CD14-positive monocyte (primary cell): ENCODE results near the gene STK36. TPM values are rescaled to one million over a fixed set of nuclear protein-coding genes. Genes with fewer than 3 reads are reported as not detected.
"Not testable (repeated sequence)": the region's sequence is repeated elsewhere in the genome, so short reads cannot be mapped to it uniquely, and the experiment has no call there.

Experiments
- DNase-seq, 3 donors: peaks; one replicate each; pipeline ENCODE4 v3.0.0-alpha.2; 2011 to 2022
- H2AFZ ChIP-seq: 2 replicates; pipeline ENCODE4 v1.6.0; 2012; ENCODE audit warnings: mild to moderate bottlenecking, low read depth, low read length, inconsistent platforms; ENCODE audit not compliant: insufficient read depth, poor library complexity, severe bottlenecking
- H3K27ac ChIP-seq, 2 donors: 1 replicate in 1 of 2; 2 replicates in 1 of 2; pipeline ENCODE4 v1.5.1; 2012 to 2013; ENCODE audit warnings: low read length in 2 of 2, control low read depth in 1 of 2, inconsistent platforms in 1 of 2, low read depth in 1 of 2, mild to moderate bottlenecking in 1 of 2
- H3K27me3 ChIP-seq, 2 donors: one replicate each; pipeline versions ENCODE4 v1.6.0 to v1.6.1; 2011 to 2013; ENCODE audit warnings: low read length in 2 of 2; ENCODE audit not compliant: control insufficient read depth in 2 of 2, insufficient read depth in 2 of 2
- H3K36me3 ChIP-seq, 2 donors: replicated peaks in 1 of 2; 1 replicate in 1 of 2; 2 replicates in 1 of 2; pipeline versions ENCODE4 v1.5.1 to v1.6.1; 2012 to 2013; ENCODE audit warnings: low read length in 2 of 2, control low read depth in 1 of 2, inconsistent platforms in 1 of 2, mild to moderate bottlenecking in 1 of 2; ENCODE audit not compliant: insufficient read depth in 2 of 2, control insufficient read depth in 1 of 2
- H3K4me1 ChIP-seq, 2 donors: 1 replicate in 1 of 2; 2 replicates in 1 of 2; pipeline versions ENCODE4 v1.5.1 to v1.6.1; 2012 to 2013; ENCODE audit warnings: low read length in 2 of 2, control low read depth in 1 of 2, inconsistent platforms in 1 of 2, mild to moderate bottlenecking in 1 of 2, moderate library complexity in 1 of 2; ENCODE audit not compliant: insufficient read depth in 2 of 2, control insufficient read depth in 1 of 2
- H3K4me2 ChIP-seq: replicated peaks from 2 replicates; pipeline ENCODE3; 2012; ENCODE audit warnings: low read length, moderate library complexity, mild to moderate bottlenecking; ENCODE audit not compliant: poor library complexity, severe bottlenecking; ENCODE audit errors: extremely low read depth
- H3K4me3 ChIP-seq, 3 experiments: fragments of 200-600 bp in 1 of 3; sonication (generic) in 1 of 3; replicated peaks in 1 of 3; 1 replicate in 2 of 3; 2 replicates in 1 of 3; pipeline ENCODE4 v1.5.1; 2011 to 2013; ENCODE audit warnings: low read length in 3 of 3, mild to moderate bottlenecking in 3 of 3, control low read depth in 2 of 3, low read depth in 2 of 3, inconsistent platforms in 1 of 3, moderate library complexity in 1 of 3
- H3K79me2 ChIP-seq: 2 replicates; pipeline ENCODE4 v1.6.0; 2012; ENCODE audit warnings: mild to moderate bottlenecking, control low read depth, inconsistent platforms, low read length, moderate library complexity; ENCODE audit not compliant: insufficient read depth
- H3K9ac ChIP-seq: 2 replicates; pipeline ENCODE4 v1.6.0; 2017; ENCODE audit warnings: low read length, mild to moderate bottlenecking; ENCODE audit not compliant: insufficient read depth, poor library complexity, severe bottlenecking
- H3K9me3 ChIP-seq, 2 donors: replicated peaks in 1 of 2; 1 replicate in 1 of 2; 2 replicates in 1 of 2; pipeline versions ENCODE4 v1.5.1 to v1.6.1; 2012 to 2013; ENCODE audit warnings: low read length in 2 of 2, control low read depth in 1 of 2; ENCODE audit not compliant: control insufficient read depth in 1 of 2, insufficient read depth in 1 of 2
- H4K20me1 ChIP-seq: 2 replicates; pipeline ENCODE4 v1.6.0; 2012; ENCODE audit warnings: mild to moderate bottlenecking, low read length, control low read depth, moderate library complexity; ENCODE audit not compliant: insufficient read depth
- H3K27ac Mint-ChIP-seq, 7 donors: one replicate each; pipeline ENCODE4 v1.8.0; 2020; ENCODE audit warnings: mild to moderate bottlenecking in 7 of 7, mixed read lengths in 7 of 7, moderate library complexity in 6 of 7, inconsistent platforms in 2 of 7
- H3K27me3 Mint-ChIP-seq, 3 donors: one replicate each; pipeline ENCODE4 v1.8.0; 2021 to 2022; ENCODE audit warnings: low read depth in 3 of 3, mild to moderate bottlenecking in 3 of 3, mixed read lengths in 3 of 3, moderate library complexity in 3 of 3, inconsistent platforms in 1 of 3
- H3K36me3 Mint-ChIP-seq, 2 donors: one replicate each; pipeline ENCODE4 v1.8.0; 2020; ENCODE audit warnings: mixed read lengths in 2 of 2, inconsistent platforms in 1 of 2, mild to moderate bottlenecking in 1 of 2
- H3K4me1 Mint-ChIP-seq: one replicate; pipeline ENCODE4 v1.8.0; 2020; ENCODE audit warnings: mild to moderate bottlenecking, mixed read lengths
- H3K4me3 Mint-ChIP-seq, 2 donors: one replicate each; pipeline ENCODE4 v1.8.0; 2020; ENCODE audit warnings: mild to moderate bottlenecking in 2 of 2, mixed read lengths in 2 of 2, moderate library complexity in 1 of 2
- H3K9me3 Mint-ChIP-seq, 7 donors: one replicate each; pipeline ENCODE4 v1.8.0; 2020 to 2022; ENCODE audit warnings: mixed read lengths in 7 of 7, mild to moderate bottlenecking in 6 of 7, moderate library complexity in 6 of 7, inconsistent platforms in 2 of 7
- WGBS: methylation state at CpG from one replicate; pipeline ENCODE4 v1.1.5; 2013; ENCODE audit warnings: missing lambda C conversion rate; ENCODE audit not compliant: insufficient coverage; 5-methylcytosine and 5-hydroxymethylcytosine counted together
- intact Hi-C, 2 donors: fragments of 100-400 bp; cut with micrococcal nuclease; formaldehyde crosslinking; loops; one replicate each; pipeline versions ENCODE4 v1.15.0 to v1.15.1; 2023
- polyA plus RNA-seq, 3 donors: library from polyadenylated mRNA; depleted of rRNA in 1 of 3; unstranded in 2 of 3; stranded (reverse) in 1 of 3; fragments of 300-500 nt in 2 of 3; fragments of >200 nt in 1 of 3; fragmentation: Illumina TruSeq in 2 of 3; gene quantifications; 1 replicate in 2 of 3; 2 replicates in 1 of 3; pipeline ENCODE4 v1.2.3, GENCODE V29; 2012 to 2021
- TF ChIP-seq, protein P1 (sequence below): fragments of 200-600 bp; IDR thresholded peaks from one replicate; pipeline ENCODE4 v1.8.0; 2022; ENCODE audit warnings: antibody characterized with exemption, mild to moderate bottlenecking

The STK36 gene
- polyA plus RNA-seq, 3 donors, result 1.3 to 36.2 (median 3.3) TPM

DNA sequence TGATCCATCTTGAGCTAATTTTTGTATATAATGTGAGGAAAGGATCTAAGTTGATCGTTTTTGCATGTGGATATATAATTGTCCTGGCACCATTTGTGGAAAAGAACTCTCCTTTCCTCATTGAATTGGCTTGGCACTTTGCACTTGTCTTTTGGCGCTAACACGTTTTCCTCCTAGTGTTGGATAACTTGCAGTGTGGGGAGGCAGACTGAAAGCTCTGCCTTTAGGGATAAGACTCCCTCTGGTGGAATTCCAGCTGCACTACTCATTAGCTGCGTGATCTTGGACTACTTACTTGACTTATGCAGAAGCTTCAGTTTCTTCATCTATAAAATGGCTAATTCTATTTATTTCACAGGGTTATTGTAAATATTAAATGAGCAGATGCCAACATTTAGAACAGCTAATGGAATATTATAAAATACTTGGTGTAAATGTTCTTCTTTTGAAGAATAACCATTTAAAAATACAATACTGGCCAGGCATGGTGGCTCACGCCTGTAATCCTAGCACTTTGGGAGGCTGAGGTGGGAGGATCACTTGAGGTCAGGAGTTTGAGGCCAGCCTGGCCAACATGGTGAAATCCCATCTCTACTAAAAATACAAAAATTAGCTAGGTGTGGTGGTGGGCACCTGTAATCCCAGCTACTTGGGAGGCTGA, 15.6 kb downstream of the STK36 start:
- H4K20me1 ChIP-seq, H3K27me3 ChIP-seq, H3K27me3 Mint-ChIP-seq, H3K9ac ChIP-seq, intact Hi-C loops, H2AFZ ChIP-seq, H3K4me3 ChIP-seq, H3K9me3 Mint-ChIP-seq, H3K79me2 ChIP-seq, H3K9me3 ChIP-seq, H3K27ac Mint-ChIP-seq, H3K27ac ChIP-seq, H3K4me1 Mint-ChIP-seq, H3K4me1 ChIP-seq, H3K4me2 ChIP-seq, H3K36me3 ChIP-seq: not testable (repeated sequence)
- H3K4me3 Mint-ChIP-seq, result peak overlapping the region in 1 of 2 donors; percentile 44
- WGBS, result no CpG with 5 or more reads among the region's 5 CpGs
- peaks cover 18 to 20% of the 10 kb centered on the region in 2 donors for H3K36me3 Mint-ChIP-seq
- TF ChIP-seq, protein P1, sequence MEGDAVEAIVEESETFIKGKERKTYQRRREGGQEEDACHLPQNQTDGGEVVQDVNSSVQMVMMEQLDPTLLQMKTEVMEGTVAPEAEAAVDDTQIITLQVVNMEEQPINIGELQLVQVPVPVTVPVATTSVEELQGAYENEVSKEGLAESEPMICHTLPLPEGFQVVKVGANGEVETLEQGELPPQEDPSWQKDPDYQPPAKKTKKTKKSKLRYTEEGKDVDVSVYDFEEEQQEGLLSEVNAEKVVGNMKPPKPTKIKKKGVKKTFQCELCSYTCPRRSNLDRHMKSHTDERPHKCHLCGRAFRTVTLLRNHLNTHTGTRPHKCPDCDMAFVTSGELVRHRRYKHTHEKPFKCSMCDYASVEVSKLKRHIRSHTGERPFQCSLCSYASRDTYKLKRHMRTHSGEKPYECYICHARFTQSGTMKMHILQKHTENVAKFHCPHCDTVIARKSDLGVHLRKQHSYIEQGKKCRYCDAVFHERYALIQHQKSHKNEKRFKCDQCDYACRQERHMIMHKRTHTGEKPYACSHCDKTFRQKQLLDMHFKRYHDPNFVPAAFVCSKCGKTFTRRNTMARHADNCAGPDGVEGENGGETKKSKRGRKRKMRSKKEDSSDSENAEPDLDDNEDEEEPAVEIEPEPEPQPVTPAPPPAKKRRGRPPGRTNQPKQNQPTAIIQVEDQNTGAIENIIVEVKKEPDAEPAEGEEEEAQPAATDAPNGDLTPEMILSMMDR, result peak; percentile 83
- peak; percentile 59 to 78 (median 69) for DNase-seq

DNA sequence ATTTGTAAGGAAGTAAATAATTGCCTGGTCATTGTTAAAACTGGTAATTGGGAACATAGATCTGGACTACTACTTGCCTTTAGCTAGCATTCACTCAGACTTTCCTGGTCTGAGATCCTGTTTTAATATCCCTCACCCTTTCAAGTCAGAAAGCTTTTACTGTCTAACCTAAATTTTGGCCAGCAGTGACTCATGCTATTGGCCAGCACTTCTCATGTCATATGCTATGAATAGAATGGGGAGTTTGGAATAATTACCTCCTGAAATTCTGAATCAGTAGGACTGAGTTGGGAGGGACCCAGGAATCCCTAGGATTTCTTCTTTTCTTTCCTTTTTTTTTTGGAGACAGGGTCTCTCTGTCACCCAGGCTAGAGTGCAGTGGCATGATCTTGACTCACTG, 19.3 kb downstream of the STK36 start:
- H3K36me3 ChIP-seq, result peaks cover 0 to 12% of the 10 kb centered on the region in 2 donors
- no peak for DNase-seq
- H3K4me1 ChIP-seq, result no peaks in the 10 kb centered on the region
- TF ChIP-seq, protein P1, result no peak
- H3K79me2 ChIP-seq, result no peaks in the 10 kb centered on the region
- H3K4me3 ChIP-seq, result no peak overlapping the region
- H3K27ac ChIP-seq, result no peak overlapping the region
- no peaks in the 10 kb centered on the region for H3K27me3 ChIP-seq
- Mint-ChIP-seq H3K4me1 (peaks cover 6% of the 10 kb centered on the region), H3K36me3 (peaks cover 24 to 28% of the 10 kb centered on the region in 2 donors), H3K27me3 (peaks cover 0 to 2% (median 2%) of the 10 kb centered on the region in 3 donors), H3K27ac (no peak overlapping the region), H3K9me3 (no peaks in the 10 kb centered on the region), H3K4me3 (no peak overlapping the region)
- H3K9ac ChIP-seq, result no peak overlapping the region
- no peak overlapping the region for H3K4me2 ChIP-seq
- intact Hi-C loops, result no loop called here
- H3K9me3 ChIP-seq, result no peaks in the 10 kb centered on the region
- H2AFZ ChIP-seq, result no peak overlapping the region
- no peaks in the 10 kb centered on the region for H4K20me1 ChIP-seq
